ENCODE results near the gene KCNJ5.

- TF ChIP-seq EZH2 (IDR thresholded peaks at IDR 0.05; ENCODE audit: insufficient read depth, poor library complexity, severe bottlenecking) (no peak), EZH2phosphoT487 (IDR thresholded peaks at IDR 0.05; ENCODE audit: insufficient read depth, low read depth) (no peak)
These were observed 77.8 kb downstream of the KCNJ5 start for GRCh38 chr11:128968916-128969315.
